Heart left ventricle (tissue), 16 donors: ENCODE results near the gene CAMK2D. TPM values are rescaled to one million over a fixed set of nuclear protein-coding genes. Genes with fewer than 3 reads are reported as not detected.

Experiments used
- ATAC-seq, 4 donors: fragments of 200-7000 bp; cut with Tn5 transposase; one replicate each; pipeline ENCODE4 v1.9.1; 2020 to 2022; ENCODE audit warnings: moderate library complexity in 4 of 4, mild to moderate bottlenecking in 3 of 4, moderate number of reproducible peaks in 1 of 4
- DNase-seq, 5 donors: peaks; one replicate each; pipeline ENCODE4 v3.0.0-alpha.2; 2020
- H3K27ac ChIP-seq, 12 donors: fragments of 200-600 bp; sonication (generic) in 4 of 12; one replicate each; pipeline versions ENCODE4 v1.5.0 to v1.8.0; 2016 to 2022; ENCODE audit warnings: mild to moderate bottlenecking in 2 of 12
- H3K27me3 ChIP-seq, 9 donors: fragments of 200-600 bp; sonication (generic) in 2 of 9; one replicate each; pipeline versions ENCODE4 v1.5.1 to v1.8.0; 2016 to 2022; ENCODE audit warnings: mild to moderate bottlenecking in 3 of 9
- H3K36me3 ChIP-seq, 9 donors: fragments of 200-600 bp; sonication (generic) in 2 of 9; one replicate each; pipeline versions ENCODE4 v1.5.0 to v1.8.0; 2018 to 2022; ENCODE audit warnings: mild to moderate bottlenecking in 2 of 9
- H3K4me1 ChIP-seq, 12 donors: fragments of 200-600 bp; sonication (generic) in 4 of 12; one replicate each; pipeline versions ENCODE4 v1.5.0 to v1.8.0; 2016 to 2022; ENCODE audit warnings: mild to moderate bottlenecking in 3 of 12
- H3K4me3 ChIP-seq, 12 donors: fragments of 200-600 bp; sonication (generic) in 4 of 12; one replicate each; pipeline versions ENCODE4 v1.5.0 to v1.8.0; 2017 to 2022; ENCODE audit warnings: mild to moderate bottlenecking in 9 of 12, moderate library complexity in 4 of 12
- H3K9me3 ChIP-seq, 12 donors: fragments of 200-600 bp; sonication (generic) in 4 of 12; one replicate each; pipeline versions ENCODE4 v1.5.0 to v1.8.0; 2016 to 2022; ENCODE audit warnings: mild to moderate bottlenecking in 1 of 12
- CTCF ChIP-seq, 12 donors: fragments of 200-600 bp; sonication (generic) in 4 of 12; IDR thresholded peaks; one replicate each; pipeline versions ENCODE4 v1.5.0 to v1.8.0; 2018 to 2022; ENCODE audit warnings: antibody characterized with exemption in 12 of 12, mild to moderate bottlenecking in 5 of 12
- POLR2A ChIP-seq, 2 donors: fragments of 450-650 bp; IDR thresholded peaks; one replicate each; pipeline ENCODE4 v1.6.1; 2017; ENCODE audit warnings: antibody characterized with exemption in 2 of 2, mild to moderate bottlenecking in 2 of 2, moderate library complexity in 2 of 2
- WGBS, 4 donors: extraction: QIAGEN DNeasy Blood & Tissue Kit in 2 of 4; methylation state at CpG; one replicate each; pipeline versions ENCODE4 v1.1.5 to v1.1.7; 2013 to 2018; 5-methylcytosine and 5-hydroxymethylcytosine counted together
- intact Hi-C, 10 donors: fragments of 100-400 bp; cut with DNase I; formaldehyde crosslinking; loops; one replicate each; pipeline versions ENCODE4 v1.11.1 to v1.14.2; 2022
- polyA plus RNA-seq, 2 donors: library from polyadenylated mRNA; stranded (reverse); fragments of 200-250 nt; gene quantifications; one replicate each; pipeline ENCODE4 v1.2.3, GENCODE V29; 2013
- total RNA-seq, 9 donors: library from RNA; depleted of rRNA in 2 of 9; stranded (reverse); fragments of >200 nt in 2 of 9; fragmentation: NEBNext Ultra II Directional in 3 of 9; extraction: Animal tissue kit (Norgen Biotek cat#: 25700) in 3 of 9; gene quantifications; one replicate each; pipeline versions ENCODE4 v1.1.0 to v1.2.4, GENCODE V29; 2016 to 2023
- donor health status: ischemic (EF 13 %, LVEDD 7.1; RV severe dilation, severe dysfunction).
- donor health status: healthy with polysubstance abuse.
- donor health status: DM: no; HTN: yes; CAD: no.
- donor health status: DM: no; HTN: no; CAD: no.
- donor health status: ischemic (EF 25% LVEDD 6.9; RV normal size, moderate dysfunction).
- donor health status: ischemic (EF 25% LVEDD 5.7; RV mildly dilated, moderate dysfunction).
- donor health status: healthy.
- donor health status: DM: yes; HTN: yes; CAD: no.
- donor health status: ischemic (EF 35%, LVEDD 5.7; RV mildly dilated, moderate dysfunction).
- donor health status: nonischemic (EF 11% LVEDD 7.7; RV severe dilation, severe dysfunction).
- donor health status: DM: yes; HTN: yes; CAD: no.
- donor health status: PGD.
- donor health status: ischemic (EF 29% LVEDD 5.4; RV normal size, mild dysfunction).
- donor health status: nonischemic (EF 23%, LVEDD 6.1; RV moderate dilation, normal function).

CAMK2D gene
- total and polyA plus RNA-seq, 11 donors: 40.9 to 294 (median 215) TPM

DNA sequence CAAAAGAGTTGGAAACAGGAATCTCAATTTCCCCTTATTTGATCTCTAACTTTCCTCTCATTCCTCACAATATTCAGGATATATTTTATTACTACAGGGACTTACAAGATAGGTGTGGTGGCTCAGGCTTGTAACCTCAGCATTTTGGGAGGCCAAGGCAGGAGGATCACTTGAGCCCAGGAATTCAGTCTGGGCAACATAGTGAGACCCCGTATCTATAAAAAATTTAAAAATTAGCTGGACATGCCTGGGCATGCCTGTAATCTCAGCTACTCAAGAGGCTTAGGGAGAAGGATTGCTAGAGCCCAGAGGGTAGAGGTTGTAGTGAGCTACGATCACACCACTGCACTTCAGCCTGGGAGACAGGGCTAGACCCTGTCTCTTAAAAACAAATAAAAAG, 200.4 kb downstream of the CAMK2D start:
- WGBS, 4 donors: 75 to 95% (median 90%) methylated on average over 2 of the region's 2 CpGs
- ATAC-seq: no peak

GRCh38 chr4:113560579-113560978, 201.0 kb downstream of the CAMK2D start:
- no peak for TF ChIP-seq CTCF (IDR thresholded peaks at IDR 0.05)
- no peak for TF ChIP-seq POLR2A (IDR thresholded peaks at IDR 0.05)
- ATAC-seq (no peak), DNase-seq (no peak)
- intact Hi-C loops: no loop called here
- no peak overlapping the region for H3K4me3 ChIP-seq
- no peaks in the 10 kb centered on the region for H3K27me3 ChIP-seq
- no peaks in the 10 kb centered on the region for H3K36me3 ChIP-seq
- no peaks in the 10 kb centered on the region for H3K9me3 ChIP-seq
- H3K27ac ChIP-seq: no peak overlapping the region
- peaks cover 0 to 57% (median 29%) of the 10 kb centered on the region in 12 donors for H3K4me1 ChIP-seq

More for the DNA sequence above, 200.4 kb downstream of the CAMK2D start:
- no peak for DNase-seq
- Histone ChIP-seq H3K4me1 (peaks cover 0 to 54% (median 26%) of the 10 kb centered on the region in 12 donors), H3K27ac (peak overlapping the region in 2 of 12 donors; percentile 0 to 24), H3K27me3 (no peaks in the 10 kb centered on the region), H3K9me3 (no peaks in the 10 kb centered on the region), H3K4me3 (no peak overlapping the region), H3K36me3 (no peaks in the 10 kb centered on the region)
- no peak for TF ChIP-seq POLR2A (IDR thresholded peaks at IDR 0.05)
- TF ChIP-seq CTCF (IDR thresholded peaks at IDR 0.05): no peak
- intact Hi-C loops: no loop called here

GRCh38 chr4:113559947-113560346, 201.6 kb downstream of the CAMK2D start:
- intact Hi-C loops: loop anchor here in 3 of 10 donors (10.0 kb wide), 2 partner anchors 75 to 125 kb away; no protein-coding TSS in a partner anchor
- Histone ChIP-seq H3K27me3 (no peaks in the 10 kb centered on the region), H3K27ac (peak overlapping the region in 1 of 12 donors; percentile 8), H3K36me3 (no peaks in the 10 kb centered on the region), H3K4me3 (no peak overlapping the region), H3K4me1 (peaks cover 0 to 55% (median 30%) of the 10 kb centered on the region in 12 donors), H3K9me3 (no peaks in the 10 kb centered on the region)
- WGBS, 4 donors: 87 to 91% (median 89%) methylated on average over 5 of the region's 5 CpGs
- no peak for ATAC-seq
- no peak for DNase-seq
- no peak for TF ChIP-seq CTCF (IDR thresholded peaks at IDR 0.05)
- no peak for TF ChIP-seq POLR2A (IDR thresholded peaks at IDR 0.05)

- no peaks in the 10 kb centered on the region for H3K9me3 ChIP-seq
- H3K36me3 ChIP-seq: peaks cover 0 to 9% (median under 1%) of the 10 kb centered on the region in 9 donors
- peak overlapping the region in 3 of 12 donors; percentile 7 to 15 (median 12) for H3K4me3 ChIP-seq
- TF ChIP-seq CTCF (IDR thresholded peaks at IDR 0.05) (no peak), POLR2A (IDR thresholded peaks at IDR 0.05) (no peak)
- peaks cover 0 to 46% (median 26%) of the 10 kb centered on the region in 12 donors for H3K4me1 ChIP-seq
- no peaks in the 10 kb centered on the region for H3K27me3 ChIP-seq
- DNase-seq (peak in 2 of 5 donors; percentile 42 to 52), ATAC-seq (peak; percentile 71 to 80 (median 76))
- H3K27ac ChIP-seq: peak overlapping the region; percentile 64 to 92 (median 81)
- 50 to 76% (median 67%) methylated on average over 4 of the region's 4 CpGs for WGBS, 4 donors
- intact Hi-C loops: loop anchor here in 3 of 10 donors (10.0 kb wide), 2 partner anchors 78 to 128 kb away; no protein-coding TSS in a partner anchor
These were observed 205.0 kb downstream of the CAMK2D start for GRCh38 chr4:113556382-113557134.
